Tibial nerve (tissue), 4 donors: Measurements from ENCODE around the gene ZNF658. TPM values are rescaled to one million over a fixed set of nuclear protein-coding genes. Genes with fewer than 3 reads are reported as not detected.
"Not testable (repeated sequence)": the region's sequence is repeated elsewhere in the genome, so short reads cannot be mapped to it uniquely, and the experiment has no call there.

ENCODE experiments used
- DNase-seq, 2 donors: peaks; one replicate each; pipeline ENCODE4 v3.0.0-alpha.2; 2019; ENCODE audit warnings: low spot score in 2 of 2
- H3K27ac ChIP-seq, 4 donors: fragments of 200-600 bp; sonication (generic) in 3 of 4; one replicate each; pipeline ENCODE4 v1.5.1; 2017 to 2019; ENCODE audit warnings: mild to moderate bottlenecking in 1 of 4
- H3K27me3 ChIP-seq, 2 donors: fragments of 200-600 bp; sonication (generic) in 1 of 2; one replicate each; pipeline versions ENCODE4 v1.5.1 to v1.6.0; 2017 to 2019
- H3K36me3 ChIP-seq, 3 donors: fragments of 200-600 bp; sonication (generic); one replicate each; pipeline ENCODE4 v1.5.1; 2018 to 2019
- H3K4me1 ChIP-seq, 4 donors: fragments of 200-600 bp; sonication (generic) in 3 of 4; one replicate each; pipeline ENCODE4 v1.5.1; 2017 to 2019
- H3K4me3 ChIP-seq, 4 donors: fragments of 200-600 bp; sonication (generic) in 3 of 4; one replicate each; pipeline ENCODE4 v1.5.1; 2017 to 2019; ENCODE audit warnings: mild to moderate bottlenecking in 1 of 4, moderate library complexity in 1 of 4
- H3K9me3 ChIP-seq, 4 donors: fragments of 200-600 bp; sonication (generic) in 3 of 4; one replicate each; pipeline ENCODE4 v1.5.1; 2017 to 2019
- WGBS, 2 donors: methylation state at CpG; one replicate each; pipeline ENCODE4 v1.1.5; 2018; 5-methylcytosine and 5-hydroxymethylcytosine counted together
- small RNA-seq: library from RNA; depleted of rRNA; stranded (forward); fragments of <200 nt; gene quantifications from one replicate; pipeline ENCODE3, GENCODE V24; 2016
- total RNA-seq, 4 donors: library from RNA; depleted of rRNA; stranded (reverse); fragments of >200 nt; gene quantifications; one replicate each; pipeline ENCODE4 v1.1.0, GENCODE V29; 2016

Gene ZNF658
- total RNA-seq, 4 donors from 2014 or later = 2.0 to 5.7 (median 3.0) TPM

DNA sequence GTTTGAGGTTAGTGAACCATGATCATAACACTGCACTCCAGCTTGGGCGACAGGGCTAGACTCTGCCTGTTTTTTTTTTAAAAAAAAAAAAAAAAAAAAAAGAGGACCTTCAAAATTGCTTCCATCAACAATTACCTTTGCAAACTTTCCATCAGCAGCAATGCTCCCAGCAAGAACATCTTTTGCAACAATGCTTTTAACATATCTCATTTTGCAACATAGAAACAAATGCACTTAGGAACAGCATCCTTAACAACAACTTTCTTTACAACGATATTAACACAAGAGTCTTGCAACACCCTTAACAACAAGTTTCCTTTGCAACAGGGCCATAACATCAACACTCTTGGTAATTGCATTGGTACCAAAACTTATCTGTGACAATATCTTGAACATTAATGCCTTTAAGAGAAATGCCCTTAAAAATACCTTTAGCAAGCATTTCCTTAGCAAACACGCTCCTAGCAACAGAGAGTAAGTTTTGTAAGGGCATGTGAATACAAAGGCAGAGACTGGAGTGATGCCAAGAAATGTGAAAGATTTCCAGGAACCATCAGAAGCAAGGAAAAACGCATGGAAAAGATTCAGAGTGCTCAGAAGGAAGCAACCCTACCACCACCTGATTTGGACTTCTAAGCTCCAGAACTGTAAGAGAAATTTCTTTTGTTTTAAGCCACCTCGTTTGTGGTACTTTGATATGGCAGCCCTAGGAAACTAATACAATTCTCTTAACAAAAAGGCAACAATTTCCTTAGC lies 42.1 kb downstream of the ZNF658 start:
- H3K27me3 ChIP-seq, H3K36me3 ChIP-seq, H3K27ac ChIP-seq, H3K9me3 ChIP-seq, H3K4me1 ChIP-seq, H3K4me3 ChIP-seq, DNase-seq: not testable (repeated sequence)
- WGBS, 2 donors = 35 to 43% methylated on average over 5 of the region's 5 CpGs

- H3K36me3 ChIP-seq, DNase-seq, H3K4me3 ChIP-seq, H3K27me3 ChIP-seq, H3K4me1 ChIP-seq, H3K27ac ChIP-seq, H3K9me3 ChIP-seq: not testable (repeated sequence)
- WGBS, 2 donors = 98 to 99% methylated on average over 9 of the region's 11 CpGs
Measured at GRCh38 chr9:66952576-66952975, 52.1 kb downstream of the ZNF658 start.

Small RNA genes within 50 kb of the gene (small RNA-seq; reads per million reads assigned to genes)
- not detected for gene AL353770.2

Other genes with a start within 250 kb of the ZNF658 start
- gene SPATA31A3, start 91.8 kb downstream of the ZNF658 start, total RNA-seq = not detected